ENCODE measurements around the gene ATG4D. TPM values are rescaled to one million over a fixed set of nuclear protein-coding genes. Genes with fewer than 3 reads are reported as not detected.
A peak's percentile ranks its signal among the peaks of the same experiment; 100 is the strongest.

Gene ATG4D
- total RNA-seq, 1 donor = 6.3 TPM

DNA sequence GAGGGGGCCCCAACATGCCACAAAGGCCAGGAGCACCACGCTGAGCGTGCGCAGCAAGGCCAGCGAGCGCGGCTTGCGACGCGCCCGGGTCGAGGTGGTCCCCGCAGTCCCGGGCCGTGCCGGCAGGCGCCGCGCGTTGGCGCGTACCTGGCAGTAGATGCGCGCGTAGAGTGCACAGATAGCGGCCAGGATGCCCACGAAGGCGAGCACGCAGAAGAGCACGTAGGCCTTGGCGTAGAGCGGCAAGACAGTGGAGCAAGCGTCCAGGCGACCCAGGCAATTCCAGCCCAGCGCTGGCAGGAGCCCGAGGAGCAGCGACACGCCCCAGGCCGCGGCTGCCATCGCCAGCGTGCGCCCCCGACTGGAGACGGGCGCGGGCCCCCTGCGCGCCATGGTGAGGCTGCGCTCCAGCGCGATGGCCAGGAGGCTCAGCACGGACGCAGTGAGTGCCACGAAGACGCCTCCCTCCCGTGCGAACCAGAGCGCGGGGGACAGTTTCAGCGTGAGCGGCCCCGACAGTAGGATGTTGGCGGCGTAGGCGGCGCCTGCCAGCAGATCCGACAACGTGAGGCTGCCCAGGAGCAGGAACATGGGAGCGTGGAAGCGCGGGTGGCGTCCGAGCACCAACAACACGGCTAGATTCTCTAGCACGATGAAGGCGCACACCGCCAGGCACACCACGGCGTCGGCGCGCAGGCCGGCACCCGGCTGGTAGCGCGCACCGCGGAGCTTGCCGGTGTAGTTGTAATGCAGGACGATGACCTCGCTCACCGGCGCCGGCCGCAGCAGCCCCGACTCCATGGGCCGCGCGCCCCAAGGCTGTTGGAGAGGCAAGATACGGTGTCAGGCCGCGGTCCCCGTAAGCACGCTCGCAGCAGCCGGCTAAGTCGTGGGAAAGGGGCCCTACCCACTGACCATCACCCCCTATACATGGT is 29.2 kb upstream of the ATG4D start:
- no peak for DNase-seq (ENCODE audit: low read depth)
- no peak overlapping the region for H3K4me3 ChIP-seq (ENCODE audit: low read depth, low read length)
- TF ChIP-seq, protein P1, sequence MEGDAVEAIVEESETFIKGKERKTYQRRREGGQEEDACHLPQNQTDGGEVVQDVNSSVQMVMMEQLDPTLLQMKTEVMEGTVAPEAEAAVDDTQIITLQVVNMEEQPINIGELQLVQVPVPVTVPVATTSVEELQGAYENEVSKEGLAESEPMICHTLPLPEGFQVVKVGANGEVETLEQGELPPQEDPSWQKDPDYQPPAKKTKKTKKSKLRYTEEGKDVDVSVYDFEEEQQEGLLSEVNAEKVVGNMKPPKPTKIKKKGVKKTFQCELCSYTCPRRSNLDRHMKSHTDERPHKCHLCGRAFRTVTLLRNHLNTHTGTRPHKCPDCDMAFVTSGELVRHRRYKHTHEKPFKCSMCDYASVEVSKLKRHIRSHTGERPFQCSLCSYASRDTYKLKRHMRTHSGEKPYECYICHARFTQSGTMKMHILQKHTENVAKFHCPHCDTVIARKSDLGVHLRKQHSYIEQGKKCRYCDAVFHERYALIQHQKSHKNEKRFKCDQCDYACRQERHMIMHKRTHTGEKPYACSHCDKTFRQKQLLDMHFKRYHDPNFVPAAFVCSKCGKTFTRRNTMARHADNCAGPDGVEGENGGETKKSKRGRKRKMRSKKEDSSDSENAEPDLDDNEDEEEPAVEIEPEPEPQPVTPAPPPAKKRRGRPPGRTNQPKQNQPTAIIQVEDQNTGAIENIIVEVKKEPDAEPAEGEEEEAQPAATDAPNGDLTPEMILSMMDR (IDR thresholded peaks at IDR 0.05; ENCODE audit: insufficient read depth, low read length) = no peak

DNA sequence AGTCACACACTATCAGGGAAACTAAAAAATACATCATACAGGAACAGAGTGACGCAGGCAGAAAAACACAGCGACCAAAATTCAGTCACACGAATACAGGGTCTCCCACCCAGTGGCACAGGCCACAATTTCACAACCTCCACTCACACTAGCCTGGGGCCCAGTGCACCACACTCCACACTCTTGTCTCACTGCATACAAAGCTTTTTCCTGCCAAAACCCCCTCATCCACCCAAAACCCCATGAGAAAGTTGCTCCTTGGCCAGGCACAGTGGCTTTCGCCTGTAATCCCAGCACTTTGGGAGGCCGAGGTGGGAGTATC is 27.7 kb upstream of the ATG4D start:
- no peak for DNase-seq (ENCODE audit: low read depth)
- TF ChIP-seq, protein P1 (IDR thresholded peaks at IDR 0.05; ENCODE audit: insufficient read depth, low read length) = no peak
- H3K4me3 ChIP-seq (ENCODE audit: low read depth, low read length) = no peak overlapping the region

DNA sequence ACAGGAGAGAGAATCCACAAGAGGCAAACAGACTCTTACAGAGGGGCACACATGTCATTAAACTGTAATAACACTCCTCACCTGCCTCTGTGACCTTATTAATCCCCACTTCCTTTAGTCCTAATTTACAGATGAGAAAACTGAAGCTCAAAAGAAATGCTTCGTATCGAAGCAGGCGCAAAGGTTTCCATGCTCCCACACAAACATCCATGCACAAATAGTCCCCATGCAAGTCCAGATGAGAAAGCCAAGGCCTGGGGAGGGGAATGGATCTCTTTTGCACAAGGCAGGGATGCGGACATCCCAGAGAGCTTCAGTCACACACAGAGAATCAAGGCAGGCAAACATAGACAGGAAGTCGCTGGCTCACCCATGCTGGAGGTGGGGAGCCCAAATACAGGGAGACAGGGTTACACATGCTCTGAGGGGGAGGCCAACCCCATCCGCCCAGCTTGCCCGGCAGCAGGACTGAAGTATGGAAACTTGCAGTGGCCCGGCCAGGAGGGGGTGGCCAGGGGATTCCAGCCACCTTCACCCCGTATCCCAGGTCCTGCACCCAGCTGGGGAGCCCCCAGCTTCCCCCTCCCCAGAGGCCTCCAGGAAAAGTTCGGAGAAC is 26.9 kb upstream of the ATG4D start:
- no peak for DNase-seq (ENCODE audit: low read depth)
- peak overlapping the region; percentile 22 for H3K4me3 ChIP-seq (ENCODE audit: low read depth, low read length)
- TF ChIP-seq, protein P1 (IDR thresholded peaks at IDR 0.05; ENCODE audit: insufficient read depth, low read length) = no peak

DNA sequence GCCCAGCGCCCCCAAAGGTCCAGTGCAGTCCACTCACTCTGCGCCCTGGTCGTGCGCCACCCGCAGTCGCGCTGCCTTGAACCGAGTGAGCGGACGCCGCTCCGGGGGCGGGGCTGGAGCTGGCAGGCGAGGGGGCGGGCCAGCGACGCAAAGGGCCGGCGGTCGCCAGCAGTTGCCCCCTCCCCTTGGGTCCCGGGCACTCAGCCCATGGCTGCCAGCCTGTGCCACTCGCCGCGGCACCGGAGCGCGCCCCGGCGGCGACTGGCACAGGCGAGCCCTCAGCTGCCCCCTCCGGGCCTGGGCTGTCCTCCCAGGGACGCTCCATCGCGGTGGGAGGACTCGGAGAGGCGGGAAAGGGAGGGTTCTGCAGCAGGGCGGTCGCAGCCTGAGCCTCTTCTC is 26.3 kb upstream of the ATG4D start, which contains the start of gene S1PR5:
S1PR5 (minus strand) TSS at position 87 of the 399 bp plus-strand sequence. CDS start 2,436 bp downstream, outside the sequence.
- TF ChIP-seq, protein P1 (IDR thresholded peaks at IDR 0.05; ENCODE audit: insufficient read depth, low read length) = no peak
- H3K4me3 ChIP-seq (ENCODE audit: low read depth, low read length) = peak within 1 kb of the TSS; percentile 33
- DNase-seq (ENCODE audit: low read depth) = no peak

DNA sequence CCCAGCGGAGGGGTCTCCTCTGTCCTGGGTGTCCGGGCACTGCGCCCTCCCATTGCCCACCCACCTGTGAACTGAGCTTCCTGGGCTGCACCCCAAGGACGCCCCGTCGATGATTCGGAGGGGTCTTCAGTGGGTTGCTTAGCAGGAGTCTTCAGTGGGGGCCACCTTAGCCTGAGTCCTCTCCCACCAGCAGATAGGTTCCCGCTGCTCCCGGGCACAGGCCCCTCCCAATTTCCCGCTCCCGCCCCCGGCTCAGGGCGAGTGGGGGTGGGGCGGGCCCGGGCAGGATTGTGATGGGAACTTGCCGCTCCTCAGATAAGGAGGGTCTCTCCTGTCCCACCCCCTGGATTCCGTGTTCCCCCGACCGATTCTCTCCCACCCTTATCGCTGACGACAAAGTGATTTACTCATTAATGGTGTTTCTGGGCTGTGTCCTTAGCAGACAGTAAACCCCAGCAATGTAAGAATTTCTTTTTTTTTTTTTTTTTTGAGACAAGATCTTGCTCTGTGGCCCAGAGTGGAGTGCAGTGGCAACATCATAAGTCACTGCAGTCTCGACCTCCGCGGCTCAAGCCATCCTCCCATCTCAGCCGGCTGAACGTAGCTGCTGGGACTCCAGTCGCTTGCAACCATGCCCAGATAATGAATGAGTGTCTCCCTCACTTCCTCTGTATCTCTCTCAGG is 25.8 kb upstream of the ATG4D start:
- peak overlapping the region; percentile 33 for H3K4me3 ChIP-seq (ENCODE audit: low read depth, low read length)
- DNase-seq (ENCODE audit: low read depth) = no peak
- TF ChIP-seq, protein P1 (IDR thresholded peaks at IDR 0.05; ENCODE audit: insufficient read depth, low read length) = no peak

DNA sequence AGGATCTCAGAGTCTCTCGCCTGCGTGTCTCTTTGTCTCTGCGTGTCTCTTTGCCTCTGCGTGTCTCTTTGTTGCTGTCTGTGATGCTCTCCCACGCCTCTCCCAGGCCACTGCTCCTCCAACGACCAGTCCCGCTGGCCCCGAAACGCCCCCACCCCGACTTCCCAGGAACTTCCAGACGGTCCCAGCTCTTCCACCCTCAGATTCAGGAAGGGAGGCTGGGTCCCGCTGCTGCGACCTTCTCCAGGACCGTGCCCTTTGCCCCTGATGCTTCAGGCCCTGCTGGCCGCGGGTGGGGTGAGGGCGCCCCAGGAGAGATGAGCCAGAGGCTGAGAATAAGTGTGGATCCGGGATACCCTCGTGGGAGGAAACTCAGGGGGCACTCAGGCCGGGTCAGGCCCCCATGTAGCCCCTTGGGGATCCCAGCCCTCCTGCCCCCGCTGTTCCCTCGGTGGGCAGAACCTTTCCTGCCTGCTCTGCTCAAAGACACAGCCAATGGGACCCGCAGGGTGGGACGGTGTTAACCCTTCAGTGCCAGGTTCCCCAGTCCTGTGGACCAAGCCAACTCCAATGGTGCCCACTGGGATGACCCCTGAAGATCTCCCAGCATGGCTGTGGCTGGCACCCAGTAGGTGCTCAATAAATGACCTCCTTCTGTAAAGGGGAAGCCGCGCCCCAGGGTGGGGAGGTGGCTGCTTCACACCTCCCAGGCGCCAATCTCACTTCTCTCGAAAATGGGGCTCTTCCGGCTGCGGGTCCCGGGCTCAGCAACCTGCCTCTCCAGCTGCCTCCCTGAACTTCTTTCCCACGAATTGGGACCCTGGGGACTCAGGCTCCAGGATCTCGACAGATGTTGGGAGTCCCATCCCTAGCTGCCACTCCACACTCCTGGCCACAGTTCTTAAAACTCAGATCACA is 25.0 kb upstream of the ATG4D start:
- TF ChIP-seq, protein P1 (IDR thresholded peaks at IDR 0.05; ENCODE audit: insufficient read depth, low read length) = no peak
- DNase-seq (ENCODE audit: low read depth) = no peak
- no peak overlapping the region for H3K4me3 ChIP-seq (ENCODE audit: low read depth, low read length)
